ENCODE results near the gene C16orf89.

- TF ChIP-seq CTCF (IDR thresholded peaks at IDR 0.05; ENCODE audit: insufficient read depth, low read depth, low read length) (no peak), EZH2 (IDR thresholded peaks at IDR 0.05; ENCODE audit: insufficient read depth, low read length) (no peak)
Measured at GRCh38 chr16:5031601-5032000, 34.2 kb downstream of the C16orf89 start.
